ENCODE measurements around the gene DYNLT4.
"Not testable (repeated sequence)": the region's sequence is repeated elsewhere in the genome, so short reads cannot be mapped to it uniquely, and the experiment has no call there.

DYNLT4 gene

GRCh38 chr1:44819196-44819607 lies 12.1 kb upstream of the DYNLT4 start:
- ATAC-seq = peak; percentile 6

GRCh38 chr1:44817771-44818495 lies 10.8 kb upstream of the DYNLT4 start:
- TF ChIP-seq CREB5 (CRISPR knock-in tag; IDR thresholded peaks at IDR 0.05; ENCODE audit: low read depth) = no peak
- TF ChIP-seq TCF4 (CRISPR knock-in tag; IDR thresholded peaks at IDR 0.05; ENCODE audit: borderline replicate concordance) = no peak
- no peak for TF ChIP-seq ZFP30 (CRISPR knock-in tag; IDR thresholded peaks at IDR 0.05)
- no peak for TF ChIP-seq ZFP3 (CRISPR knock-in tag; IDR thresholded peaks at IDR 0.05)
- TF ChIP-seq ARNTL (CRISPR knock-in tag; IDR thresholded peaks at IDR 0.05; ENCODE audit: borderline replicate concordance, low read depth) = no peak
- TF ChIP-seq GLIS3 (CRISPR knock-in tag; IDR thresholded peaks at IDR 0.05) = no peak
- TF ChIP-seq RARB (CRISPR knock-in tag; IDR thresholded peaks at IDR 0.05) = no peak
- TF ChIP-seq CSDC2 (CRISPR knock-in tag; IDR thresholded peaks at IDR 0.05) = no peak
- TF ChIP-seq PPARA (CRISPR knock-in tag; IDR thresholded peaks at IDR 0.05; ENCODE audit: borderline replicate concordance) = no peak
- TF ChIP-seq ESRRG (CRISPR knock-in tag; IDR thresholded peaks at IDR 0.05) = no peak
- TF ChIP-seq ISL1 (CRISPR knock-in tag; IDR thresholded peaks at IDR 0.05) = no peak
- ATAC-seq = no peak

More at GRCh38 chr1:44819196-44819607, 12.1 kb upstream of the DYNLT4 start:
- TF ChIP-seq TOX (CRISPR knock-in tag; IDR thresholded peaks at IDR 0.05; ENCODE audit: borderline replicate concordance) = no peak
- TF ChIP-seq, protein P1, sequence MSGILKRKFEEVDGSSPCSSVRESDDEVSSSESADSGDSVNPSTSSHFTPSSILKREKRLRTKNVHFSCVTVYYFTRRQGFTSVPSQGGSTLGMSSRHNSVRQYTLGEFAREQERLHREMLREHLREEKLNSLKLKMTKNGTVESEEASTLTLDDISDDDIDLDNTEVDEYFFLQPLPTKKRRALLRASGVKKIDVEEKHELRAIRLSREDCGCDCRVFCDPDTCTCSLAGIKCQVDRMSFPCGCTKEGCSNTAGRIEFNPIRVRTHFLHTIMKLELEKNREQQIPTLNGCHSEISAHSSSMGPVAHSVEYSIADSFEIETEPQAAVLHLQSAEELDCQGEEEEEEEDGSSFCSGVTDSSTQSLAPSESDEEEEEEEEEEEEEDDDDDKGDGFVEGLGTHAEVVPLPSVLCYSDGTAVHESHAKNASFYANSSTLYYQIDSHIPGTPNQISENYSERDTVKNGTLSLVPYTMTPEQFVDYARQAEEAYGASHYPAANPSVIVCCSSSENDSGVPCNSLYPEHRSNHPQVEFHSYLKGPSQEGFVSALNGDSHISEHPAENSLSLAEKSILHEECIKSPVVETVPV (CRISPR knock-in tag; IDR thresholded peaks at IDR 0.05) = peak; percentile 18; the same call in 1 of the 2 replicates

GRCh38 chr1:44817307-44817706 lies 10.2 kb upstream of the DYNLT4 start:
- ATAC-seq = no peak
- no peak for TF ChIP-seq TOX (CRISPR knock-in tag; IDR thresholded peaks at IDR 0.05; ENCODE audit: borderline replicate concordance)
- TF ChIP-seq BACH2 (CRISPR knock-in tag; IDR thresholded peaks at IDR 0.05; ENCODE audit: borderline replicate concordance) = no peak
- no peak for TF ChIP-seq OSR1 (CRISPR knock-in tag; IDR thresholded peaks at IDR 0.05)
- no peak for TF ChIP-seq PPARA (CRISPR knock-in tag; IDR thresholded peaks at IDR 0.05; ENCODE audit: borderline replicate concordance)
- TF ChIP-seq, protein P2, sequence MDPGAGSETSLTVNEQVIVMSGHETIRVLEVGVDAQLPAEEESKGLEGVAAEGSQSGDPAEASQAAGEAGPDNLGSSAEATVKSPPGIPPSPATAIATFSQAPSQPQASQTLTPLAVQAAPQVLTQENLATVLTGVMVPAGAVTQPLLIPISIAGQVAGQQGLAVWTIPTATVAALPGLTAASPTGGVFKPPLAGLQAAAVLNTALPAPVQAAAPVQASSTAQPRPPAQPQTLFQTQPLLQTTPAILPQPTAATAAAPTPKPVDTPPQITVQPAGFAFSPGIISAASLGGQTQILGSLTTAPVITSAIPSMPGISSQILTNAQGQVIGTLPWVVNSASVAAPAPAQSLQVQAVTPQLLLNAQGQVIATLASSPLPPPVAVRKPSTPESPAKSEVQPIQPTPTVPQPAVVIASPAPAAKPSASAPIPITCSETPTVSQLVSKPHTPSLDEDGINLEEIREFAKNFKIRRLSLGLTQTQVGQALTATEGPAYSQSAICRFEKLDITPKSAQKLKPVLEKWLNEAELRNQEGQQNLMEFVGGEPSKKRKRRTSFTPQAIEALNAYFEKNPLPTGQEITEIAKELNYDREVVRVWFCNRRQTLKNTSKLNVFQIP (CRISPR knock-in tag; IDR thresholded peaks at IDR 0.05; ENCODE audit: borderline replicate concordance, low read depth) = no peak
- no peak for TF ChIP-seq CREB5 (CRISPR knock-in tag; IDR thresholded peaks at IDR 0.05; ENCODE audit: low read depth)
- no peak for TF ChIP-seq ZFP3 (CRISPR knock-in tag; IDR thresholded peaks at IDR 0.05)
- TF ChIP-seq CSDC2 (CRISPR knock-in tag; IDR thresholded peaks at IDR 0.05) = no peak
- no peak for TF ChIP-seq ZFP30 (CRISPR knock-in tag; IDR thresholded peaks at IDR 0.05)
- TF ChIP-seq ESRRG (CRISPR knock-in tag; IDR thresholded peaks at IDR 0.05) = no peak

DNA sequence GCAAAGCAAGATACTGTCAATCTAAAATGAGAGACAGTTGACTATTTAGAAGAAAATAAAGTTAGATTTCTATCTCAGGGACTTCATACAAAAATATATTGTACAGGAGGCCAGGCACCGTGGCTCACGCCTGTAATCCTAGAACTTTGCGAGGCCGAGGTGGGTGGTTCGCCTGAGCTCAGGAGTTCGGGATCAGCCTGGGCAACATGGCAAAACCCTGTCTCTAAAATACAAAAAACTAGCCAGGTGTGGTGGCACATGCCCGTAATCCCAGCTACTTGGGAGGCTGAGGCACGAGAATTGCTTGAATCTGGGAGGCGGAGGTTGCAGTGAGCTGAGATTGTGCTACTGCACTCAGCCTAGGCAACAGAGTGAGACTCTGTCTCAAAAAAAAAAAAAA lies 8.8 kb upstream of the DYNLT4 start:
- ATAC-seq = not testable (repeated sequence)

DNA sequence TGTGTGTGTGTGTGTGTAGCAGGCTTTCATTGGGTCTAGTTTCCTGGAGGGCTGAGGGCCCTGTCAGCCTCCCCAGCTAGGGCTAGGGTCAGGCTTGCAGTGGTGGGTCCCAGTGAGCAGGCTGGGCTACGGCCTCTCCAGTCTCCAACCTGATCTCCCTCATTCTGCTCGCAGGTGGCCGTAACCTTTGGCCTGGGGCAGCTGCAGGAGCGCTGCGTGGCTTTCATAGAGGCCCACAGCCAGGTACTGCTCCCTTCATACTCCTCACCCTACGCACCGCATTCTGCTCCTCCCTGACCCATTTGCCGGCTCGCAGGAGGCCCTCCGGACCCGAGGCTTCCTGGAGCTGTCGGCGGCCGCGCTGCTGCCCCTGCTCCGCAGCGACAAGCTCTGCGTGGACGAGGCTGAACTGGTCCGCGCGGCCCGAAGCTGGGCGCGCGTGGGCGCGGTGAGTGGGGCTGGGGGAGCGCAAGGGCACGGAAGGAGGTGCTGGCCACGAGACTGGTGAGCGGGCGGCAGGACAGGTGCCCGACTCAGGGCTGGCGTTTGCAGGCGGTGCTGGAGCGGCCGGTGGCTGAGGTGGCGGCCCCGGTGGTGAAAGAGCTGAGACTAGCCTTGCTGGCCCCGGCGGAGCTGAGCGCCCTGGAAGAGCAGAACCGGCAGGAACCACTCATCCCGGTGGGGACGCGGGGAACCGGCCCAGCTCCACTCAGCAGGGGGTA lies 5.8 kb upstream of the DYNLT4 start:
- no peak for TF ChIP-seq ZNF70 (CRISPR knock-in tag; IDR thresholded peaks at IDR 0.05)
- TF ChIP-seq TOX (CRISPR knock-in tag; IDR thresholded peaks at IDR 0.05; ENCODE audit: borderline replicate concordance) = no peak
- ATAC-seq = no peak

- no peak for ATAC-seq
- TF ChIP-seq ZFP3 (CRISPR knock-in tag; IDR thresholded peaks at IDR 0.05) (no peak), ZC3H10 (CRISPR knock-in tag; IDR thresholded peaks at IDR 0.05) (peak; percentile 21; the same call in 1 of the 2 replicates)
Measured at GRCh38 chr1:44811234-44811633, 4.1 kb upstream of the DYNLT4 start.

DNA sequence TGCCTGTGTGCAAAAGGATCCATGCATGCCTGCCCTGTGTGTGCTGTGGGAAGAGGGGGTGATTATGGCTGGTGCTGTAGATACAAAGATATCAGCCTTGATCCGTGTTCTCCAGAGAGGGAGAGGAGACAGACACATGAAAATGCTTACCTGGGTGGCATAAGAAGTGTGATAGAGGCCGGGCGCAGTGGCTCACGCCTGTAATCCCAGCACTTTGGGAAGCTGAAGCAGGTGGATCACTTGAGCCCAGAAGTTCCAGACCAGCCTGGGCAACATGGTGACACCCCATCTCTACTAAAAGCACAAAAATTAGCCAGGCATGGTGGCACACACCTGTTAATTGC lies 3.6 kb upstream of the DYNLT4 start:
- not testable (repeated sequence) for ATAC-seq

All from SK-N-SH treated with all-trans-retinoic acid at 6 μM for 48 hours (cell line).